Aorta (tissue), 5 donors: ENCODE measurements around the gene MACROH2A1. TPM values are rescaled to one million over a fixed set of nuclear protein-coding genes. Genes with fewer than 3 reads are reported as not detected.

ENCODE experiments used
- ATAC-seq: fragments of 200-7000 bp; cut with Tn5 transposase; one replicate; pipeline ENCODE4 v1.9.1; 2022; ENCODE audit warnings: moderate library complexity; ENCODE audit not compliant: low FRiP score
- DNase-seq, 2 donors: peaks; one replicate each; pipeline ENCODE4 v3.0.0-alpha.2; 2020
- H3K27ac ChIP-seq, 2 donors: one replicate each; pipeline ENCODE4 v1.5.1; 2013; ENCODE audit warnings: low read length in 2 of 2, mild to moderate bottlenecking in 2 of 2, moderate library complexity in 2 of 2, control low read depth in 1 of 2, inconsistent platforms in 1 of 2, low read depth in 1 of 2
- H3K27me3 ChIP-seq, 2 donors: one replicate each; pipeline ENCODE4 v1.6.1; 2013; ENCODE audit warnings: control low read depth in 1 of 2, low read length in 1 of 2, mild to moderate bottlenecking in 1 of 2, moderate library complexity in 1 of 2; ENCODE audit not compliant: insufficient read depth in 2 of 2, control insufficient read depth in 1 of 2
- H3K36me3 ChIP-seq, 2 donors: one replicate each; pipeline ENCODE4 v1.6.1; 2013; ENCODE audit warnings: control low read depth in 1 of 2, low read length in 1 of 2, mild to moderate bottlenecking in 1 of 2; ENCODE audit not compliant: insufficient read depth in 2 of 2, control insufficient read depth in 1 of 2
- H3K4me1 ChIP-seq, 2 donors: one replicate each; pipeline ENCODE4 v1.6.1; 2013; ENCODE audit warnings: low read length in 2 of 2, control low read depth in 1 of 2, mild to moderate bottlenecking in 1 of 2, moderate library complexity in 1 of 2; ENCODE audit not compliant: insufficient read depth in 2 of 2, control insufficient read depth in 1 of 2
- H3K4me3 ChIP-seq, 2 donors: one replicate each; pipeline ENCODE4 v1.5.1; 2013; ENCODE audit warnings: low read length in 2 of 2, control low read depth in 1 of 2, mild to moderate bottlenecking in 1 of 2
- H3K9me3 ChIP-seq: one replicate; pipeline ENCODE4 v1.6.1; 2013; ENCODE audit warnings: mild to moderate bottlenecking, low read length; ENCODE audit not compliant: control insufficient read depth
- WGBS, 2 donors: extraction: QIAGEN DNeasy Blood & Tissue Kit; methylation state at CpG; one replicate each; pipeline ENCODE4 v1.1.7; 2013; 5-methylcytosine and 5-hydroxymethylcytosine counted together
- intact Hi-C, 2 donors: fragments of 100-400 bp; cut with DNase I; formaldehyde crosslinking; loops; one replicate each; pipeline versions ENCODE4 v1.14.2 to v1.15.0; 2022
- polyA plus RNA-seq, 2 donors: library from polyadenylated mRNA; stranded (reverse); fragments of 200-250 nt; gene quantifications; one replicate each; pipeline ENCODE4 v1.2.3, GENCODE V29; 2013
- total RNA-seq, 2 donors: library from RNA; stranded (reverse); fragmentation: NEBNext Ultra II Directional; extraction: Animal tissue kit (Norgen Biotek cat#: 25700); gene quantifications; one replicate each; pipeline ENCODE4 v1.2.1, GENCODE V29; 2021
- donor health status: healthy with polysubstance abuse.
- donor health status: Bipolar disorder and iron deficiency.
- donor health status: DM: no; HTN: no; CAD: no.
- donor health status: DM: no; HTN: no; CAD: no.
- donor health status: DM: yes; HTN: yes; CAD: no.

MACROH2A1 gene
- total and polyA plus RNA-seq, 4 donors: 79.6 to 113 (median 106) TPM

- peaks cover 6% of the 10 kb centered on the region for H3K9me3 ChIP-seq
- H3K27me3 ChIP-seq: no peaks in the 10 kb centered on the region
- intact Hi-C loops: no loop called here
- no peak overlapping the region for H3K4me3 ChIP-seq
- H3K36me3 ChIP-seq: no peaks in the 10 kb centered on the region
- H3K27ac ChIP-seq: no peak overlapping the region
- WGBS, 2 donors: 27 to 35% methylated on average over 12 of the region's 12 CpGs
- peak; percentile 63 for ATAC-seq
- no peaks in the 10 kb centered on the region for H3K4me1 ChIP-seq
- no peak for DNase-seq
Observed at GRCh38 chr5:135429301-135430134, 30.5 kb upstream of the MACROH2A1 start.

GRCh38 chr5:135428586-135428985, 29.6 kb upstream of the MACROH2A1 start:
- peaks cover 6% of the 10 kb centered on the region for H3K9me3 ChIP-seq
- DNase-seq (no peak), ATAC-seq (no peak)
- no peak overlapping the region for H3K4me3 ChIP-seq
- no peak overlapping the region for H3K27ac ChIP-seq
- no peaks in the 10 kb centered on the region for H3K36me3 ChIP-seq
- intact Hi-C loops: no loop called here
- no peaks in the 10 kb centered on the region for H3K4me1 ChIP-seq
- 90 to 95% methylated on average over 1 of the region's 1 CpG for WGBS, 2 donors
- no peaks in the 10 kb centered on the region for H3K27me3 ChIP-seq

- H3K4me3 ChIP-seq: no peak overlapping the region
- H3K36me3 ChIP-seq: no peaks in the 10 kb centered on the region
- no peak overlapping the region for H3K27ac ChIP-seq
- WGBS, 2 donors: 82 to 84% methylated on average over 7 of the region's 7 CpGs
- no peaks in the 10 kb centered on the region for H3K27me3 ChIP-seq
- no peaks in the 10 kb centered on the region for H3K4me1 ChIP-seq
- no peak for ATAC-seq
- intact Hi-C loops: no loop called here
- DNase-seq: no peak
- peaks cover 6% of the 10 kb centered on the region for H3K9me3 ChIP-seq
Observed at GRCh38 chr5:135426102-135427082, 27.4 kb upstream of the MACROH2A1 start.

GRCh38 chr5:135425641-135426040, 26.6 kb upstream of the MACROH2A1 start:
- ATAC-seq (no peak), DNase-seq (no peak)
- no peak overlapping the region for H3K4me3 ChIP-seq
- H3K4me1 ChIP-seq: no peaks in the 10 kb centered on the region
- peaks cover 6% of the 10 kb centered on the region for H3K9me3 ChIP-seq
- no peaks in the 10 kb centered on the region for H3K27me3 ChIP-seq
- WGBS, 2 donors: 46 to 48% methylated on average over 2 of the region's 2 CpGs
- intact Hi-C loops: no loop called here
- H3K36me3 ChIP-seq: no peaks in the 10 kb centered on the region
- no peak overlapping the region for H3K27ac ChIP-seq

GRCh38 chr5:135423846-135424168, 24.8 kb upstream of the MACROH2A1 start:
- 88 to 89% methylated on average over 1 of the region's 1 CpG for WGBS, 2 donors
- intact Hi-C loops: no loop called here
- Histone ChIP-seq H3K4me1 (no peaks in the 10 kb centered on the region), H3K9me3 (peaks cover 4% of the 10 kb centered on the region), H3K4me3 (no peak overlapping the region), H3K36me3 (no peaks in the 10 kb centered on the region), H3K27ac (no peak overlapping the region), H3K27me3 (no peaks in the 10 kb centered on the region)
- DNase-seq (no peak), ATAC-seq (no peak)

GRCh38 chr5:135423146-135423845, 24.3 kb upstream of the MACROH2A1 start:
- no peaks in the 10 kb centered on the region for H3K36me3 ChIP-seq
- ATAC-seq (no peak), DNase-seq (no peak)
- intact Hi-C loops: no loop called here
- H3K4me1 ChIP-seq: no peaks in the 10 kb centered on the region
- H3K4me3 ChIP-seq: no peak overlapping the region
- no peak overlapping the region for H3K27ac ChIP-seq
- no peaks in the 10 kb centered on the region for H3K27me3 ChIP-seq
- no peaks in the 10 kb centered on the region for H3K9me3 ChIP-seq
- WGBS, 2 donors: 87 to 89% methylated on average over 7 of the region's 7 CpGs

- intact Hi-C loops: no loop called here
- no peak for DNase-seq
- Histone ChIP-seq H3K36me3 (no peaks in the 10 kb centered on the region), H3K27me3 (no peaks in the 10 kb centered on the region), H3K9me3 (no peaks in the 10 kb centered on the region), H3K4me1 (no peaks in the 10 kb centered on the region), H3K27ac (no peak overlapping the region), H3K4me3 (no peak overlapping the region)
- ATAC-seq: no peak
Observed at GRCh38 chr5:135422419-135422818, 23.4 kb upstream of the MACROH2A1 start.

- H3K4me3 ChIP-seq: no peak overlapping the region
- H3K4me1 ChIP-seq: no peaks in the 10 kb centered on the region
- H3K27me3 ChIP-seq: no peaks in the 10 kb centered on the region
- intact Hi-C loops: no loop called here
- H3K36me3 ChIP-seq: no peaks in the 10 kb centered on the region
- no peak for DNase-seq
- no peak overlapping the region for H3K27ac ChIP-seq
- no peak for ATAC-seq
- H3K9me3 ChIP-seq: no peaks in the 10 kb centered on the region
Observed at GRCh38 chr5:135417083-135417482, 18.1 kb upstream of the MACROH2A1 start.
